Endometrial microvascular endothelial cells (primary cell): Measurements from ENCODE around the gene GALNT17. TPM values are rescaled to one million over a fixed set of nuclear protein-coding genes. Genes with fewer than 3 reads are reported as not detected.
"Not testable (repeated sequence)": the region's sequence is repeated elsewhere in the genome, so short reads cannot be mapped to it uniquely, and the experiment has no call there.

Experiments
- in situ Hi-C: cut with HindIII; loops from 2 replicates; pipeline ENCODE4 v1.10.0; 2017; ENCODE audit warnings: low sequenced_read_pairs, low pct_unique_long_range_greater_than_20kb; ENCODE audit errors: inconsistent ontology term
- total RNA-seq: library from RNA; depleted of rRNA; stranded (reverse); fragments of >200 nt; gene quantifications from one replicate; pipeline ENCODE4 v1.2.3, GENCODE V29; 2015; ENCODE audit errors: inconsistent ontology term

GALNT17 gene
- total RNA-seq, 1 donor from 2014 or later, result not detected

GRCh38 chr7:71555758-71556157 lies 423.8 kb downstream of the GALNT17 start:
- in situ Hi-C loops, result no loop called here

- in situ Hi-C loops, result no loop called here
Measured at GRCh38 chr7:71558806-71559613, 427.1 kb downstream of the GALNT17 start.

GRCh38 chr7:71560354-71560995 lies 428.5 kb downstream of the GALNT17 start:
- in situ Hi-C loops, result no loop called here

GRCh38 chr7:71563276-71563675 lies 431.3 kb downstream of the GALNT17 start:
- in situ Hi-C loops, result no loop called here

- in situ Hi-C loops, result no loop called here
Measured at GRCh38 chr7:71566376-71566775, 434.4 kb downstream of the GALNT17 start.

- in situ Hi-C loops, result no loop called here
Measured at GRCh38 chr7:71566991-71567390, 435.0 kb downstream of the GALNT17 start.

- in situ Hi-C loops, result no loop called here
Measured at GRCh38 chr7:71574153-71574860, 442.4 kb downstream of the GALNT17 start.

- in situ Hi-C loops, result no loop called here
Measured at GRCh38 chr7:71580027-71580426, 448.1 kb downstream of the GALNT17 start.

GRCh38 chr7:71584256-71584655 lies 452.3 kb downstream of the GALNT17 start:
- in situ Hi-C loops, result no loop called here

GRCh38 chr7:71591876-71592275 lies 459.9 kb downstream of the GALNT17 start:
- in situ Hi-C loops, result no loop called here

GRCh38 chr7:71592388-71592787 lies 460.4 kb downstream of the GALNT17 start:
- in situ Hi-C loops, result not testable (repeated sequence)

- in situ Hi-C loops, result no loop called here
Measured at GRCh38 chr7:71594736-71595135, 462.8 kb downstream of the GALNT17 start.

GRCh38 chr7:71595176-71595575 lies 463.2 kb downstream of the GALNT17 start:
- in situ Hi-C loops, result no loop called here

- in situ Hi-C loops, result no loop called here
Measured at GRCh38 chr7:71598553-71598952, 466.6 kb downstream of the GALNT17 start.

- in situ Hi-C loops, result no loop called here
Measured at GRCh38 chr7:71601851-71602250, 469.9 kb downstream of the GALNT17 start.

- in situ Hi-C loops, result no loop called here
Measured at GRCh38 chr7:71604818-71605414, 473.0 kb downstream of the GALNT17 start.

- in situ Hi-C loops, result no loop called here
Measured at GRCh38 chr7:71611986-71612385, 480.0 kb downstream of the GALNT17 start.

GRCh38 chr7:71612911-71613310 lies 481.0 kb downstream of the GALNT17 start:
- in situ Hi-C loops, result no loop called here

GRCh38 chr7:71613313-71613712 lies 481.4 kb downstream of the GALNT17 start:
- in situ Hi-C loops, result no loop called here
